Dermis blood vessel endothelial cell (primary cell): ENCODE data around the gene PAMR1. TPM values are rescaled to one million over a fixed set of nuclear protein-coding genes. Genes with fewer than 3 reads are reported as not detected.

Experiments
- DNase-seq: peaks from one replicate; pipeline ENCODE4 v3.0.0; 2010
- total RNA-seq: library from RNA; depleted of rRNA; stranded (reverse); fragments of >200 nt; gene quantifications from 2 replicates; pipeline ENCODE4 v1.2.3, GENCODE V29; 2014

Gene PAMR1
- total RNA-seq, 1 donor from 2014 or later: 0.68 TPM

- no peak for DNase-seq
These were observed 91.8 kb downstream of the PAMR1 start for GRCh38 chr11:35433588-35433987.

DNA sequence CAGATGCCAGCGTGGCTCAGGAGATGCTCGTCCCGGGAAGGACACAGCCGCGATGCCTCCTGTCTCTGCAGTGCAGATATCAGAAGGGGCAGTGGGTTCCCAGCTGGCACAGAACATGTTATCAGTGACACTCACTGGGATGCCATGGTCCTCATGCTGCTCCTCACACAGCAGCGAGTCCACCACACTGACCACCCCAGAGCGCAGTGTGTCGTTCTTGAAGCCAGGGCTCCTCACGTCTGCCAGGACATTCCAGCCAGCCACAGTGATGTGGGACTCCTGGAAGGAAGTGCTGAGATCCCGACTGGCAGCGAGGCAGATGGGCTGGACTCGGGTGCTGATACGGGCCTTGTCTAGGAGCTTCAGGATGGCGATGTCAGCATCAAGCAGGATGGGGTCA is 93.0 kb downstream of the PAMR1 start:
- DNase-seq: no peak

- no peak for DNase-seq
These were observed 98.3 kb downstream of the PAMR1 start for GRCh38 chr11:35427071-35427470.

DNA sequence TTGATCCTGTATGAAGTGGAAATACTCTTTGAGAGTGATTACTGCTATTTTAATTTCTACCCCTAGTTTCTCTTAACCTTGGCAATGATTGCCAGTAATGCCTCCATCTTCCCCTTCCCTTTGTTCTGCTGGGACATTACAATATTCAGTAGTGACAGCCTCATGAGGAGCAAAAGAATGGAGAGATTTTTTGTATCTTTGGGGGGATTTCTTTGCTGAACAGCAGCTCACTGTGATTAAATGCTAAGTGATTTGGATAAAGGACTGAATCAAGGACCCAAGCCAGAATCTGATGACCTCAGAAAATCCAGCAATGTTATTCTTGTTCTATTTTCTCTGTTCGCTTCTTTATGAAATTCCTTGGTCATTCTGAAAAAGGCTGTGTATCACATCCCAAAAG is 99.1 kb downstream of the PAMR1 start:
- no peak for DNase-seq

DNA sequence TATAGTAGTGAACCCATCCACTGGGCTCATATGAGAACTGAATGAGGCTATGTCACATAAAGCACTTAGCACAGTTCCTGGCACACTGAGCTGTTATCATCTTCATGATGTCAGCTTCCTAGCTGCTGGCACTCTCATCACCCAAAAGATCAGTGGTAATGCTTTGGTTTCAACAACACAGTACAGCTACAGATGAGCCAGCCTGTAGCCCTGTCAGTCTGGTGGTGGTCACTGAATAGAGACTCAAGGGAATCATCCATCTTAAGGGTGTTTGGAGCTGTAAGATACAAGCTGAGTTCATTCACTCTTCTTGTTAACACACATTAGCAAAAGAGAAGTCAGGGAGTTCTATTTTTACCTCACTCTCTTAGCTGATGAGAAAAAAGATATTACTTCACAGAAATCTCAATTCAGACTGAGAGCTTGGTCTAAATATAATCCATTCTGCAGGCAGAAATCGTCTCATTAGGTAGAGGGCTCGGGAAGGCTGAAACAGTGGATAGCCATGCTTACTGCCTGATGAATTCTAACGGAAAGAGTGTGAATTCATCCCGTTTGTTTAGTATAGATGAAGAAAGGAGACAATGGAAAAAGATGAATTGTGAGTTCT is 99.7 kb downstream of the PAMR1 start:
- DNase-seq: no peak

GRCh38 chr11:35424157-35424940 is 101.1 kb downstream of the PAMR1 start:
- DNase-seq: no peak

GRCh38 chr11:35420371-35420770 is 105.0 kb downstream of the PAMR1 start:
- no peak for DNase-seq

- no peak for DNase-seq
These were observed 105.5 kb downstream of the PAMR1 start for GRCh38 chr11:35419830-35420333.

GRCh38 chr11:35419184-35419829 is 106.1 kb downstream of the PAMR1 start, which contains the start of gene SLC1A2:
Gene SLC1A2, minus strand, starts transcription at chr11:35419558. Its CDS starts 592 bp downstream, at chr11:35418966.
- no peak for DNase-seq

DNA sequence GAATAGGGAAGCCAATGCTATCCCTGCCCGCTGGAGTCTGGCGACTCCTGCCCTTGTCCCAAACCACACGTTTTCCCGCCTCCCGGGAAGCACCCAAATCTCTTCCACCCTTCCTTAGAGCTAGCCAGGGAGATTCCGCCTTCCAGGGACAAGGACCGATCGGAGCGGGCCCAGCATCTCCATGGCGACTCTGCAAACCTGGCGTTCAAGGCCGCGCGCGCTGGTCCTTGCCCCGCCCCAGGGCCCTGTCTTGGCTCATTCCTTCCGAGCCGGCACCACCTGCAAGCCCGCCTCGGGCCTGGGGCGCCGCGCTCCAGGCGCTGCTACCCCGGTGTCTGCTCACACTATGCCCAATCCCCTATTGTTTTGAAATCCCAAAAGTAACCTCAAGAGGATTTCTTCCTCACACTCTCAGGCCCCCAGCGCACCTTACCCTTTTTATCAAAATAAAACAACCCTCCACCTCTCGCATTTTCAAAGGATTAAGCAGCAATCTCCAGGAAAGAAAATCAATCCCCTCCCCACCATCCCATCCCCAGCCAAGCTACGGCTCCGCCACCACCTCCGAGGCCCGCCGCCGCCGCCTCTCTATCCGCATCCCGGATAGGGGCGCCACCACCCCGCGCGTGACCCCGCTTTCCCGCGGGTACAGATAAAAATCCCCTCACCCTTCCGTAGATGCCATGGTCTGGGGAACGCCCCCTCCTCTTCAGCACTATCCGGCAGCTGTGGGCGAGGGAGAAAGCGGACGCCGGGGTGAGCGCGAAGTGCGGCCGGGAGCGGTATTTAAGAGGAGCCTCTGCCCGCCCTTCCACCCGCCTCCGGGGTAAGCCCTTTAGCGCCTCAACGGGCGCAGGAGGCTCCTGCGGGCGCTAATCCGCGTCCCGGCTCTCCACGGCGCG is 106.9 kb downstream of the PAMR1 start:
- DNase-seq: no peak

- no peak for DNase-seq
These were observed 109.9 kb downstream of the PAMR1 start for GRCh38 chr11:35415487-35415886.

DNA sequence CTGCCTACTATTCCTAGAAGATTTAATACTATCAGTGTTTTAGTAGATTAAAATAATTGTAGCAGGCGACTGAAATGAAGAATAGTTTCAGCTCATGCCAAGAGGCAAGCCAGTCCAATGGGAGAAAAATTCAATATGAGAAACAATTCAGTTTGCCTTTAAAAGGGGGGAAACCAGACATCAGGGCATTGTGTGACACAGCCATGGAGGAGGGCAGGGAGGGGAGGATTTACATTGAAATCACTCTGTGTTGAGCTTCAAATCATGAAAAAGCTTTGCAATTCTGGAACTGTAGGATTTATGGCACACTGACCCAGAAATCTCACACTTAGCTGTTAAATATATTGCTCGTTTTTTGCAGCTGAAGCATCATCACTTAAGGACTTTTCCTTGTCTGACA is 110.6 kb downstream of the PAMR1 start:
- DNase-seq: no peak

- DNase-seq: no peak
These were observed 111.1 kb downstream of the PAMR1 start for GRCh38 chr11:35414311-35414710.

DNA sequence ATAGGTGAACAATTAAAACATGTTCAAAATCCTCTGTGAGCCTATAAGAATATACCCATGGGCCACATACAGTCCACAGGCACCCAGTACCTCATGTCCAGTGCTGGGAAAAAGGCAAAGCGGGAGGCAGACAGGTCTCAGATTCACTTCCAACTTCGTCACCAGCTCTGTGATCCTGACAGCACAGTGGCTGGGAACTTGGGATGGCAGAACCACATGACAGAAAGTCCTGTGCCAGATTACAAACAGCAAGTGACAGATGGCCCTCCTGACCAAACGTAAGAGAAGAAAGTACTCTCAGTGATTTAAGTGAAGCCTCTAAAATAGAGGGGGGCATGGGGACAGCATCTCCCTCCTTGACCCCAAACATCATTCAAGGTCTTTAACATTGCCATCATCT is 111.8 kb downstream of the PAMR1 start:
- no peak for DNase-seq

- peak; percentile 15 for DNase-seq
These were observed 113.1 kb downstream of the PAMR1 start for GRCh38 chr11:35412285-35412684.

DNA sequence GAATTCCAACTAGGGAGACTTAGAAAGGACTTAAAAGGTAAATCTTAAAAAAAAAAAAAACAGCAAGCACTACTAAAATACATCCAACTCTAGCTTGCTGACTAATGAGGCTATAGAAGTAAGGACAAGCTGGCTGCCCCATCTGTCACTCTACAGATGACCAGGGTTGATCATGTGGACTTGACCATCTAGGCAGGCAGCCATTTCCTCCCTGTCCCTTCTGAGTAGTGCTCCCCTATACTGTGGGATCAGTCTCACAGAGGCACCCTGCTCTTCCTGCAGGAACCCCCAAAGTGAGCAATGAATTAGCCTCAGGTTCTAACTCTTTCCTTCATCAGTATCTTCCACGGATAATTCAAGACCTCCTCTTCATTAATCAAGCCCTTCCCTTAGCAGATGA is 118.4 kb downstream of the PAMR1 start:
- DNase-seq: no peak

GRCh38 chr11:35404388-35404775 is 121.0 kb downstream of the PAMR1 start:
- peak; percentile 47 for DNase-seq

DNA sequence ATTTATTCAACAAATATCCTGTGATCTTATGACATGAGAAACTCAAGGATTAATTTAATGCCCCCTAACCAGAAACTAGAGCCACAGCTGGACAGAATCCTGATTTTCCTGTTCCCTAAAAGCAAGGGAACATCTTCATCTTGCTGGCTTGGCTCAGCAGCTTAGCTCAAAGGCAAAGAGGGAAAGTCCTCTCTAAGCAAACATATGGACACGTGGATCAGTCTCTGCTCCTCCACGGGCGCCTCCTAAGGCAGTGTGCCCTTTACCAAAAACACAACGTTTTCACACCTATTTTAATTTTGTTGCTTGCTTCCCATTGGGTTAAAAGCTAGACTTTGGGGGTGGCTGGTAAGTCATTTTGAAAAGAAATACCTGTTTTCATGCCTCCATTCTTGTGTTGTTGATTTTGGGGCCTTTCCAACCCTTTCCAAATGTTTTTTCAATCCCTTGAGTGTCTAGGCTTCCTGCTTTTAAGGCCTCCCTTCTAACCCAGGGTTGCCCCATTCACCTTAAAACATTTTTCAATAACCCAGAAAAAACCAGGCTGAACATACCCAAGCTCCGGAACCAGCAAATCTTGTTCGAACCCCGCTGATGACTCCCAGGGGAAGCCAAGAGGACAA is 121.5 kb downstream of the PAMR1 start:
- no peak for DNase-seq

DNA sequence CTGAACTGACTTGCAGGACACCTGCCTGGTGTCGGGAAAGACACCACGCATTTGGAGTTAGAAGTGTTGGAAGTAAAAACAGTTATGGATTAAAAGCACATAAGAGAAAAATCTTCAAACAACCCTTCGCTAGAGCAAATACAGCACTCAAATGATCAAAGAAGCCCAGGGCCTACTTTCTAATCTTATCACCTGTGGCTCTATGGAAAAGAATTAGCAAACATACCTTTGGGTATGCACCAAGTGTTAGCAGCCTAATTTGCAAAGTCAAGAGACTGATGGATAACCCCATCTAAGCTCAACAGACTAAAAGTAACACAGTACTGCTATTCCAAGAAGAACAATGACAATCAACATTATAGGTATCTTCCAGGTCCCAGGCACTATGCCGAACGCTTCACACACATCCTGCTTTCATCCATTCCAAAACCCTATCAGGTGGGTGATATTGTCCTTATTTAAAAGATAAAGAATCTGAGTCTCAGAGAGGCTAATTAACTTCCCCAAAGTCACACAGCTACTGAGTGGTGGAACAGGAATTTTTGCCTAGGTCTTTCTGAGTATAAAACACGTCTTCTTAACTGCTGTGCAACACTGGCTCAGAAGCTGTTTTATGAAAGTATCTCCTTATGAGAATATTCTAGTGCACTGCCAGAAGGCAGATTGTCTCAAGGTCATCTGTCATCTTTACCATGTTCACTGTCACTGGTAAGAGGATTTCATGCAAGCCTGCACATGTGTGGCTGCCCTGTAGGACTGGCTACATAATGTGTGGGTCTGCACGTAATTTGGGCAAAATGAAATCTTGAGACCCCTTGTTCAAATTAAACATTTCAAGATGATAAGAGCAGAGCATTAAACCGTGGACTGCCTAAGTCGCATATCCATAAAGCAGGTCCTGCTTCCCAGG is 122.4 kb downstream of the PAMR1 start:
- no peak for DNase-seq

- no peak for DNase-seq
These were observed 126.5 kb downstream of the PAMR1 start for GRCh38 chr11:35398881-35399280.

DNA sequence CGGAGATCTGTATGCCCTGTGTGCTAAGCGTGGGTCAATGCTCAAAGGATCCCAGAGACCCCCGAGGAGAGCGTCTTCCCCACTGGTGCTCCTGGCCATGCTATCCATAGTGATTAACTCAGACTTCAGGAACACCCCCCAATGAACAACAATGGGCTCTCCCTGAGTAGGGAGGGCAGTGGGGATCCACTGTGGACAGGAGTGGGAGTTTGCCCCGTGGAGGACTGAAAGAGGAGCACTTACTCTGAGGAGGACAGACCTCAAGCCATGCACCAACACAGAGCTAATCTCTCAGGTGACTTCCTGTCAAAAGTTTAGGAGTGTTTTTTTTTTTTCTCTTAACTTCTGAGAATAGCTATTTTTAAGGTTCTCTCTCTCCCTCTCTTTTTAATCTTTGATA is 130.5 kb downstream of the PAMR1 start:
- DNase-seq: no peak
